Measurements from ENCODE around the gene MEST.
"Not testable (repeated sequence)": the region's sequence is repeated elsewhere in the genome, so short reads cannot be mapped to it uniquely, and the experiment has no call there.

Gene MEST

GRCh38 chr7:130492523-130493274 is 814 bp downstream of the MEST start:
- Mint-ChIP-seq H3K27me3 (peaks cover 17% of the 10 kb centered on the region), H3K4me3 (peak overlapping the region; percentile 54 to 70), H3K27ac (no peak overlapping the region), H3K4me1 (peaks cover 31% of the 10 kb centered on the region), H3K9me3 (no peaks in the 10 kb centered on the region)
- no peak for ATAC-seq
- peak in 1 of 2 donors; percentile 11 for DNase-seq

GRCh38 chr7:130493275-130493873 is 1.5 kb downstream of the MEST start:
- H3K4me1 Mint-ChIP-seq: peaks cover 31% of the 10 kb centered on the region
- ATAC-seq: no peak

GRCh38 chr7:130494431-130494858 is 2.6 kb downstream of the MEST start:
- Mint-ChIP-seq H3K27me3 (peaks cover 17% of the 10 kb centered on the region), H3K9me3 (no peaks in the 10 kb centered on the region), H3K27ac (no peak overlapping the region), H3K4me1 (peaks cover 31% of the 10 kb centered on the region), H3K4me3 (no peak overlapping the region)
- ATAC-seq: no peak
- no peak for DNase-seq

More at GRCh38 chr7:130493275-130493873, 1.5 kb downstream of the MEST start:
- H3K27me3 Mint-ChIP-seq: peaks cover 17% of the 10 kb centered on the region
- H3K9me3 Mint-ChIP-seq: no peaks in the 10 kb centered on the region
- H3K27ac Mint-ChIP-seq: no peak overlapping the region
- no peak for DNase-seq
- H3K4me3 Mint-ChIP-seq: peak overlapping the region; percentile 54 to 70

- Mint-ChIP-seq H3K4me1 (peaks cover 9% of the 10 kb centered on the region), H3K4me3 (no peak overlapping the region), H3K9me3 (no peaks in the 10 kb centered on the region), H3K27ac (no peak overlapping the region), H3K27me3 (no peaks in the 10 kb centered on the region)
- no peak for DNase-seq
- no peak for ATAC-seq
These were observed 8.6 kb downstream of the MEST start for GRCh38 chr7:130500463-130500862.

GRCh38 chr7:130500910-130501309 is 9.0 kb downstream of the MEST start:
- Mint-ChIP-seq H3K27ac (no peak overlapping the region), H3K9me3 (no peaks in the 10 kb centered on the region), H3K27me3 (no peaks in the 10 kb centered on the region), H3K4me3 (no peak overlapping the region), H3K4me1 (peaks cover 9% of the 10 kb centered on the region)
- DNase-seq (no peak), ATAC-seq (no peak)

GRCh38 chr7:130505753-130506152 is 13.9 kb downstream of the MEST start:
- H3K9me3 Mint-ChIP-seq: no peaks in the 10 kb centered on the region
- DNase-seq (no peak), ATAC-seq (no peak)
- H3K27me3 Mint-ChIP-seq: no peaks in the 10 kb centered on the region
- H3K27ac Mint-ChIP-seq: no peak overlapping the region
- peaks cover 5% of the 10 kb centered on the region for H3K4me1 Mint-ChIP-seq
- H3K4me3 Mint-ChIP-seq: no peak overlapping the region

GRCh38 chr7:130506358-130506757 is 14.5 kb downstream of the MEST start:
- no peaks in the 10 kb centered on the region for H3K9me3 Mint-ChIP-seq
- no peaks in the 10 kb centered on the region for H3K4me1 Mint-ChIP-seq
- H3K27ac Mint-ChIP-seq: no peak overlapping the region
- no peak for ATAC-seq
- no peak for DNase-seq
- H3K27me3 Mint-ChIP-seq: no peaks in the 10 kb centered on the region
- no peak overlapping the region for H3K4me3 Mint-ChIP-seq

GRCh38 chr7:130512038-130512437 is 20.2 kb downstream of the MEST start:
- not testable (repeated sequence) for H3K4me3 Mint-ChIP-seq, H3K27me3 Mint-ChIP-seq, H3K9me3 Mint-ChIP-seq, ATAC-seq, DNase-seq, H3K27ac Mint-ChIP-seq, H3K4me1 Mint-ChIP-seq

- Mint-ChIP-seq H3K4me1 (no peaks in the 10 kb centered on the region), H3K27ac (no peak overlapping the region), H3K27me3 (no peaks in the 10 kb centered on the region), H3K9me3 (no peaks in the 10 kb centered on the region), H3K4me3 (no peak overlapping the region)
- ATAC-seq (no peak), DNase-seq (no peak)
These were observed 21.6 kb downstream of the MEST start for GRCh38 chr7:130513447-130513846.

- H3K9me3 Mint-ChIP-seq: no peaks in the 10 kb centered on the region
- ATAC-seq: no peak
- no peaks in the 10 kb centered on the region for H3K4me1 Mint-ChIP-seq
- no peak for DNase-seq
- no peaks in the 10 kb centered on the region for H3K27me3 Mint-ChIP-seq
- no peak overlapping the region for H3K4me3 Mint-ChIP-seq
- no peak overlapping the region for H3K27ac Mint-ChIP-seq
These were observed 23.6 kb downstream of the MEST start for GRCh38 chr7:130515315-130516040.

- DNase-seq: no peak
- Mint-ChIP-seq H3K4me3 (no peak overlapping the region), H3K9me3 (no peaks in the 10 kb centered on the region), H3K4me1 (no peaks in the 10 kb centered on the region), H3K27me3 (no peaks in the 10 kb centered on the region), H3K27ac (no peak overlapping the region)
- ATAC-seq: no peak
These were observed 29.5 kb downstream of the MEST start for GRCh38 chr7:130521258-130521951.

GRCh38 chr7:130523519-130524125 is 31.7 kb downstream of the MEST start:
- not testable (repeated sequence) for ATAC-seq, H3K4me3 Mint-ChIP-seq, H3K4me1 Mint-ChIP-seq, H3K27ac Mint-ChIP-seq, DNase-seq, H3K9me3 Mint-ChIP-seq, H3K27me3 Mint-ChIP-seq

GRCh38 chr7:130524628-130525027 is 32.7 kb downstream of the MEST start:
- Mint-ChIP-seq H3K27me3 (no peaks in the 10 kb centered on the region), H3K4me3 (no peak overlapping the region), H3K27ac (no peak overlapping the region), H3K9me3 (no peaks in the 10 kb centered on the region), H3K4me1 (no peaks in the 10 kb centered on the region)
- ATAC-seq (no peak), DNase-seq (no peak)

GRCh38 chr7:130527752-130528355 is 36.0 kb downstream of the MEST start:
- H3K27me3 Mint-ChIP-seq, H3K9me3 Mint-ChIP-seq, H3K4me3 Mint-ChIP-seq, H3K4me1 Mint-ChIP-seq, DNase-seq: not testable (repeated sequence)
- H3K27ac Mint-ChIP-seq: peak overlapping the region; percentile 64 to 78
- peak; percentile 64 for ATAC-seq

GRCh38 chr7:130529417-130529816 is 37.5 kb downstream of the MEST start:
- Mint-ChIP-seq H3K27me3 (no peaks in the 10 kb centered on the region), H3K4me3 (no peak overlapping the region), H3K27ac (no peak overlapping the region), H3K9me3 (no peaks in the 10 kb centered on the region), H3K4me1 (no peaks in the 10 kb centered on the region)
- ATAC-seq (no peak), DNase-seq (no peak)

All from stimulated activated naive CD8-positive, alpha-beta T cell treated with anti-CD3 and anti-CD28 coated beads, Interleukin-15, amount 100 ng/mL, for 72 hours (primary cell).